ENCODE measurements around the gene HCRTR1.

DNA sequence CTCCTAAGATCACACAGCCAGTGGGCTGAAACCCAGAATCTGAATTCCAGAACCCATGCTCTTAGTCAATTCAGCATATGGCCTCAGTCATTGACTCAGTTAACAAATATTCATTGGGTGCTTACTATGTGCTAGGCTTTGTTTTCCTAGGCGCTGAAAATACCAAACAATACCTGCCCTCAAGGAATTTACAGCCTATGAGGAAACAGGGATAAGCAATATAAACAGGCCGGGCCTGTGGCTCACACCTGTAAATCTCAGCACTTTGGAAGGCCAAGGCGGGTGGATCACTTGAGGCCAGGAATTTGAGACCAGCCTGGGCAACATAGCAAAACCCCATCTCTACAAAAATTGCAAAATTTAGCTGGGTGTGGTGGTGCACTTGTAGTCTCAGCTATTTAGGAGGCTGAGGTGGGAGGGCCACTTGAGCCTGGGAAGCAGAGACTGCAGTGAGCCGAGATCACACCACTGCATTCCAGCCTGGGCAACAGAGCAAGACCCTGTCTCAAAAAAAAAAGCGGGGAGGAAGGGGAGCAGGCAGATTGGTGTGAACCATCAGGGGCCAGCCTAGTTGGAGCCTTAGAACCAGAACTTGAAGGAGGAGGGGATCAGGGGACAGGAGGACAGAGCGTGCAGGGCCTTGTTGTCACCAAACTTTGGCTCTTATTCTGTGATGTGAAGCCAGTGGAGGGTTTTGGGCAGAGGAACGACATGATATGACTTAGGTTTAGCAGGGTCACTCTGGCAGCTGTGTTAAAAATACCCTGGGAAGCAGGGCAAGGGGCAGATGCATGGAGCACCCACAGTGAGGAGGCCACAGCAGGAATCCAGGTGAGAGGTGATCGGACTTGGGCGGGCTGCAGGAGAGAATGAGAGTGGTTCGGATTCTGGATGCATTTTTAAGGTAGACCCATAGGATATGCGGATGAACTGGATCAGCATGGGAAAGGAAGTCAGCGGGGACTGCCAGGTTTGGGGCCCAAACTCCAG is 35.4 kb upstream of the HCRTR1 start:
- TF ChIP-seq POLR2AphosphoS5 (IDR thresholded peaks at IDR 0.05) (no peak), POLR2A (IDR thresholded peaks at IDR 0.05) (no peak)
- TF ChIP-seq, protein P1, sequence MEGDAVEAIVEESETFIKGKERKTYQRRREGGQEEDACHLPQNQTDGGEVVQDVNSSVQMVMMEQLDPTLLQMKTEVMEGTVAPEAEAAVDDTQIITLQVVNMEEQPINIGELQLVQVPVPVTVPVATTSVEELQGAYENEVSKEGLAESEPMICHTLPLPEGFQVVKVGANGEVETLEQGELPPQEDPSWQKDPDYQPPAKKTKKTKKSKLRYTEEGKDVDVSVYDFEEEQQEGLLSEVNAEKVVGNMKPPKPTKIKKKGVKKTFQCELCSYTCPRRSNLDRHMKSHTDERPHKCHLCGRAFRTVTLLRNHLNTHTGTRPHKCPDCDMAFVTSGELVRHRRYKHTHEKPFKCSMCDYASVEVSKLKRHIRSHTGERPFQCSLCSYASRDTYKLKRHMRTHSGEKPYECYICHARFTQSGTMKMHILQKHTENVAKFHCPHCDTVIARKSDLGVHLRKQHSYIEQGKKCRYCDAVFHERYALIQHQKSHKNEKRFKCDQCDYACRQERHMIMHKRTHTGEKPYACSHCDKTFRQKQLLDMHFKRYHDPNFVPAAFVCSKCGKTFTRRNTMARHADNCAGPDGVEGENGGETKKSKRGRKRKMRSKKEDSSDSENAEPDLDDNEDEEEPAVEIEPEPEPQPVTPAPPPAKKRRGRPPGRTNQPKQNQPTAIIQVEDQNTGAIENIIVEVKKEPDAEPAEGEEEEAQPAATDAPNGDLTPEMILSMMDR (IDR thresholded peaks at IDR 0.05) = no peak
